ENCODE results near the gene NIPAL1.

DNA sequence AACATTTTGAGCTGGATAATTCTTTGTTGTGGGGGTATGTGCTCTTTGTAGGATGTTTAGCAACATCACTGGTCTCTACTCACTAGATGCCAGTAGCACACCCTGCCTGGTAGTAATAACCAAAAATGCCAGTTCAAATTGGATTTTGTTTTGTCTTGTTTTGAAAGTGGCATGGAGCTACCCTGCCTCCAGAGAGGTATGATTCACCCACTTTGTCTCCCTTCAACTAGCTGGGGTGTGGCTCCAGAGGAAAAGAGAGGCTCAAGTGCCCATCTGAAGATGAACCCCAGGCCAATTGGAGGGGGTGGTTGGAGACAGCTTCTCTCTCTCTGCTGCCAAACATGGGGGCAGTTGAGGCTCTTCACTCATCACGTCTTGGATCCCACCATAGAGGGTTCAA is 34.5 kb downstream of the NIPAL1 start:
- TF ChIP-seq, protein P1, sequence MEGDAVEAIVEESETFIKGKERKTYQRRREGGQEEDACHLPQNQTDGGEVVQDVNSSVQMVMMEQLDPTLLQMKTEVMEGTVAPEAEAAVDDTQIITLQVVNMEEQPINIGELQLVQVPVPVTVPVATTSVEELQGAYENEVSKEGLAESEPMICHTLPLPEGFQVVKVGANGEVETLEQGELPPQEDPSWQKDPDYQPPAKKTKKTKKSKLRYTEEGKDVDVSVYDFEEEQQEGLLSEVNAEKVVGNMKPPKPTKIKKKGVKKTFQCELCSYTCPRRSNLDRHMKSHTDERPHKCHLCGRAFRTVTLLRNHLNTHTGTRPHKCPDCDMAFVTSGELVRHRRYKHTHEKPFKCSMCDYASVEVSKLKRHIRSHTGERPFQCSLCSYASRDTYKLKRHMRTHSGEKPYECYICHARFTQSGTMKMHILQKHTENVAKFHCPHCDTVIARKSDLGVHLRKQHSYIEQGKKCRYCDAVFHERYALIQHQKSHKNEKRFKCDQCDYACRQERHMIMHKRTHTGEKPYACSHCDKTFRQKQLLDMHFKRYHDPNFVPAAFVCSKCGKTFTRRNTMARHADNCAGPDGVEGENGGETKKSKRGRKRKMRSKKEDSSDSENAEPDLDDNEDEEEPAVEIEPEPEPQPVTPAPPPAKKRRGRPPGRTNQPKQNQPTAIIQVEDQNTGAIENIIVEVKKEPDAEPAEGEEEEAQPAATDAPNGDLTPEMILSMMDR (IDR thresholded peaks at IDR 0.05), result no peak
- no peak for TF ChIP-seq POLR2A (IDR thresholded peaks at IDR 0.05)
